NCI-H1930 (cell line): ENCODE measurements around the gene MPV17L.
"Not testable (repeated sequence)": the region's sequence is repeated elsewhere in the genome, so short reads cannot be mapped to it uniquely, and the experiment has no call there.

Experiments
- DNase-seq, 2 experiments: peaks; one replicate each; lab custom pipeline; 2025; lab: John Stamatoyannopoulos, UW

Gene MPV17L

GRCh38 chr16:15451098-15451731 lies 55.7 kb downstream of the MPV17L start:
- DNase-seq, result no peak

- DNase-seq, result no peak
Measured at GRCh38 chr16:15452246-15452855, 56.8 kb downstream of the MPV17L start.

GRCh38 chr16:15453296-15453695 lies 57.7 kb downstream of the MPV17L start:
- DNase-seq, result not testable (repeated sequence)

GRCh38 chr16:15454933-15455332 lies 59.4 kb downstream of the MPV17L start:
- not testable (repeated sequence) for DNase-seq

GRCh38 chr16:15457400-15457799 lies 61.8 kb downstream of the MPV17L start:
- no peak for DNase-seq

- DNase-seq, result no peak
Measured at GRCh38 chr16:15457958-15458357, 62.4 kb downstream of the MPV17L start.

- no peak for DNase-seq
Measured at GRCh38 chr16:15459791-15460190, 64.2 kb downstream of the MPV17L start.

GRCh38 chr16:15460601-15461000 lies 65.0 kb downstream of the MPV17L start:
- no peak for DNase-seq

GRCh38 chr16:15461376-15461775 lies 65.8 kb downstream of the MPV17L start:
- DNase-seq, result no peak
